ENCODE measurements around the gene GDPD4. TPM values are rescaled to one million over a fixed set of nuclear protein-coding genes. Genes with fewer than 3 reads are reported as not detected.

The GDPD4 gene
- total RNA-seq, 1 experiment from 2014 or later = not detected

GRCh38 chr11:77209663-77210062 lies 91.8 kb downstream of the GDPD4 start:
- H3K27me3 ChIP-seq (ENCODE audit: control insufficient read depth, insufficient read depth, low read length) = no peaks in the 10 kb centered on the region
- H3K36me3 ChIP-seq (replicated peaks; ENCODE audit: control insufficient read depth, insufficient read depth, low read length) = no peaks in the 10 kb centered on the region
- DNase-seq = no peak
- no peak overlapping the region for H3K4me3 ChIP-seq (ENCODE audit: insufficient read depth, low read depth, low read length)

DNA sequence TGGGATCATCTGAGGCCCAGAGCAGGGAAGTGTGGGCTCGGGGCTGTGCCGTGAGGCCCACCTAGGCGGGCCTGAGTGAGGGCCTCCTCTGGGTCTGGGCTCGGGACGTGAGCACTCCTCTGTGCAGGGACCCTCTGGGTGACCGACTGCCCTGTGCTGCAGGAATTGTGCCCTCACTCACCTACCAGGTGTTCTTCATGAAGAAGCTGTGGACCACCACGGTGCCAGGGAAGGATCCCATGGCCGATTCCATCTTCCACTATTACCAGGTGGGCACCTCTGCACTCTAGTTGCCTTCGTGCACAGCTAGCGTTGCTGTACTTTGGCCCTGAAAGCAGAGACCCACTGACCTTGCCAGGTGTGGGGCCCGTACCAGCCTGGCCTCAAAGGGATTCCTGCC lies 93.0 kb downstream of the GDPD4 start:
- no peak for DNase-seq
- H3K27me3 ChIP-seq (ENCODE audit: control insufficient read depth, insufficient read depth, low read length) = no peaks in the 10 kb centered on the region
- no peaks in the 10 kb centered on the region for H3K36me3 ChIP-seq (replicated peaks; ENCODE audit: control insufficient read depth, insufficient read depth, low read length)
- H3K4me3 ChIP-seq (ENCODE audit: insufficient read depth, low read depth, low read length) = no peak overlapping the region

DNA sequence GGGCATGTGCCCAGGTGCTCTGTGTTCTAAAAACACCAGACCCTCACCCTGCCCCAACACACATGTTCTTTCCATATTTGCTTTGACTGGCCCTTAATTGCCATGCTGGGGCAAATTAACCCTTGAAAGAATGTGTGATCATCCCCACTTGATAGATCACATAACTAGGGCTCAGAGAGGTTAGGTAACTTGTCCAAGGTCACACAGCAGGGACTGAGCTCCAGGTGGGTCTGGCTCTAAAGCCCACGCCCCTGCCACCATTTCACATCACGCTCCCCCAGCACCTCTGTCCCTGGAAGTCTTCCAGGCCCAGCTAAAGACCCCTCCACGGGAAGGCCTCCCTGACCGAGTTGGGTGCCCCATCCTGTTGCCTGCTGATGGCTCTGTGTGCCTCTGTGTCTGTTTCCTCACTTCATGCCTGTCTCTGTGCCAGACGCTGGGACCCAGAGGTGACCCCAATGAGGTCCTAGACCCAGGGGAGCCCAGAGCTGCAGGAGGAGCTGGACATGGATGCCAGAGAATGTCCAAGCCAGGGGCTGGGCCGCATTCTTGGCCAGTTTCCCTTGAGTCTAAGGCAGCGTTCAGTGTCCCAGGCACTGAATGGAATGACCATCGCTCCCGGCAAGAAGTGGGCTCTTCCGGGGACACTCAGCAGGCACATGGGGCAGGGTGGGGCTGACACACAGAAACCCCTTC lies 93.7 kb downstream of the GDPD4 start:
- Histone ChIP-seq H3K4me3 (ENCODE audit: insufficient read depth, low read depth, low read length) (no peak overlapping the region), H3K36me3 (replicated peaks; ENCODE audit: control insufficient read depth, insufficient read depth, low read length) (no peaks in the 10 kb centered on the region), H3K27me3 (ENCODE audit: control insufficient read depth, insufficient read depth, low read length) (no peaks in the 10 kb centered on the region)
- DNase-seq = peak; percentile 17

- no peaks in the 10 kb centered on the region for H3K27me3 ChIP-seq (ENCODE audit: control insufficient read depth, insufficient read depth, low read length)
- no peak overlapping the region for H3K4me3 ChIP-seq (ENCODE audit: insufficient read depth, low read depth, low read length)
- no peaks in the 10 kb centered on the region for H3K36me3 ChIP-seq (replicated peaks; ENCODE audit: control insufficient read depth, insufficient read depth, low read length)
- peak; percentile 34 for DNase-seq
These were observed 94.4 kb downstream of the GDPD4 start for GRCh38 chr11:77207019-77207485.

GRCh38 chr11:77206264-77207018 lies 95.0 kb downstream of the GDPD4 start:
- peak; percentile 26 for DNase-seq
- no peaks in the 10 kb centered on the region for H3K27me3 ChIP-seq (ENCODE audit: control insufficient read depth, insufficient read depth, low read length)
- no peak overlapping the region for H3K4me3 ChIP-seq (ENCODE audit: insufficient read depth, low read depth, low read length)
- no peaks in the 10 kb centered on the region for H3K36me3 ChIP-seq (replicated peaks; ENCODE audit: control insufficient read depth, insufficient read depth, low read length)

- peak; percentile 66 for DNase-seq
- Histone ChIP-seq H3K4me3 (ENCODE audit: insufficient read depth, low read depth, low read length) (no peak overlapping the region), H3K27me3 (ENCODE audit: control insufficient read depth, insufficient read depth, low read length) (no peaks in the 10 kb centered on the region), H3K36me3 (replicated peaks; ENCODE audit: control insufficient read depth, insufficient read depth, low read length) (no peaks in the 10 kb centered on the region)
These were observed 95.8 kb downstream of the GDPD4 start for GRCh38 chr11:77205467-77206263.

- DNase-seq = no peak
- Histone ChIP-seq H3K4me3 (ENCODE audit: insufficient read depth, low read depth, low read length) (no peak overlapping the region), H3K36me3 (replicated peaks; ENCODE audit: control insufficient read depth, insufficient read depth, low read length) (no peaks in the 10 kb centered on the region), H3K27me3 (ENCODE audit: control insufficient read depth, insufficient read depth, low read length) (no peaks in the 10 kb centered on the region)
These were observed 96.6 kb downstream of the GDPD4 start for GRCh38 chr11:77204754-77205466.

DNA sequence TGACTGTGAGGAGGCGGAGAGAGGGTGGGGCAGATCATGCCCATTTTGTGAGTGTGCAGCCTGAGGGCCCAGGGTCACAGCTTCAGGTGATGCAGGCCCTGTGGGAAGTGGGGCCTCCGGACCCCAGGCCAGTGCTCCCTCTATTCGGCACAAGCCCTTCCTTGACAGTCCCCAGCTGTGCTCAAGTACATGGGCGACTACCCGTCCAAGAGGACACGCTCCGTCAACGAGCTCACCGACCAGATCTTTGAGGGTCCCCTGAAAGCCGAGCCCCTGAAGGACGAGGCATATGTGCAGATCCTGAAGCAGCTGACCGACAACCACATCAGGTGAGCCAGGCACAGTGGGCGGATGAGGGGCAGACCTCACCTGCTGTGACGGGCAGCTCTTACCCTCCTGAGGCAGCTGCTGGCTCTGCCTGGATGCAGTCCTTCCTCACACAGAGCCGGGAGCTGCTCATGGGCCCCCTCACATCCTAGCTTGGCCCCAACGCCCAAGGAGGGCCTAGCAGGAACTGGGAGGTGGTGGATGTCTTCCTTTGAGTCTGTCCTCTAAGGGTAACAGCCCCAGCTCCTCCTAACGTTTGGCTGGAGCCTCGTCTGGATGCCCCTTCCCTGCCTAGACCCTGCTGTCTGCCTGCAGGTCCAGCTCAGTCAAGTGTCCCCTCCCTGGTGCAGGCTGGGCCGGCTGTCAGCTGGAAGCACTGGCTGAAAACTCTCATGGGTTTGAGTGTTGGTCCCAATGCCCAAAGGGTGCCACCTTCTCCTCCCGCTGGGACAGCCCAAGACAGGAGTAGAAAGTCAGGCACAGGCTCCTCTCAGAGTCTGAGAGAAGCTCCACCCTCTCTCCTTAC lies 97.4 kb downstream of the GDPD4 start:
- peak; percentile 52 for DNase-seq
- H3K27me3 ChIP-seq (ENCODE audit: control insufficient read depth, insufficient read depth, low read length) = no peaks in the 10 kb centered on the region
- no peak overlapping the region for H3K4me3 ChIP-seq (ENCODE audit: insufficient read depth, low read depth, low read length)
- H3K36me3 ChIP-seq (replicated peaks; ENCODE audit: control insufficient read depth, insufficient read depth, low read length) = no peaks in the 10 kb centered on the region

GRCh38 chr11:77202941-77203900 lies 98.3 kb downstream of the GDPD4 start:
- Histone ChIP-seq H3K27me3 (ENCODE audit: control insufficient read depth, insufficient read depth, low read length) (no peaks in the 10 kb centered on the region), H3K36me3 (replicated peaks; ENCODE audit: control insufficient read depth, insufficient read depth, low read length) (no peaks in the 10 kb centered on the region), H3K4me3 (ENCODE audit: insufficient read depth, low read depth, low read length) (no peak overlapping the region)
- no peak for DNase-seq

DNA sequence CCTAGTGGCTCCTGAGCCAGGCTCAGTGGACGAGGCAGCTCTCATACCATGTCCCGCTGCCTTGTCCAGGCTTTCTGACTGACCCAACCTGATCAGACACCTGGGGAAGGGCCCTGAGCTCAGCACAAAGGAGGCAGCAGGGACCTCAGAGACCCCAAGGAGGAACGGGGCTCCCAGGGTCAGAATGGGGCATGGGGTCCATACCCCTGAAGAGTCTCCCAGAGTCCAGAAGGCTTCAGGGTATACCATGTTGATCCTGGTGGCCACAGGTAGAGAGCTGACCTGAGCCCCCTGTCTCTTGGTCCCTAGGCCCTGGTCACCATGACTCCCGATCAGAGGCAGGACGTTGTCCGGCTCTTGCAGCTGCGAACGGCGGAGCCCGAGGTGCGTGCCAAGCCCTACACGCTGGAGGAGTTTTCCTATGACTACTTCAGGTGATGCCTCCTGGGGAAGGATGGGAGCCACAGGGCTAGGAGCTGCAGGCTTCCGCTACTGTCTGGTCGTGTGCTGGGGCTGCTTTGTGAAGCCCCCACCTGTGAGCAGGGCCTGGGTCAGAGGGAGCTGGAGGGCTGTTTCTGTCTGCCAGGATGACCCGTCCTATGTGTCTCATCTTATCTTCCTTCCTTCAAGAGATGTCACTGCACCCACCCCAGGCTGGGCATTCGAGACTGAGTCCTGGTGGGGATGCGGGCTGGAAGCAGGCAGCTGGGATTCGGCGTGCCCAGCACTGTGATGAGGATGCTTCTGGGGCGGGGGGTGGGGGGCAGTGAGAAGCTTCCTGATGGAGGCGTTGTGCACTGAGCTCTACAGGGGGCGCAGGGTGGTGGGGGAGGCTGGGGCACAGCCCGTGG lies 99.3 kb downstream of the GDPD4 start:
- DNase-seq = no peak
- Histone ChIP-seq H3K36me3 (replicated peaks; ENCODE audit: control insufficient read depth, insufficient read depth, low read length) (no peaks in the 10 kb centered on the region), H3K4me3 (ENCODE audit: insufficient read depth, low read depth, low read length) (no peak overlapping the region), H3K27me3 (ENCODE audit: control insufficient read depth, insufficient read depth, low read length) (no peaks in the 10 kb centered on the region)

DNA sequence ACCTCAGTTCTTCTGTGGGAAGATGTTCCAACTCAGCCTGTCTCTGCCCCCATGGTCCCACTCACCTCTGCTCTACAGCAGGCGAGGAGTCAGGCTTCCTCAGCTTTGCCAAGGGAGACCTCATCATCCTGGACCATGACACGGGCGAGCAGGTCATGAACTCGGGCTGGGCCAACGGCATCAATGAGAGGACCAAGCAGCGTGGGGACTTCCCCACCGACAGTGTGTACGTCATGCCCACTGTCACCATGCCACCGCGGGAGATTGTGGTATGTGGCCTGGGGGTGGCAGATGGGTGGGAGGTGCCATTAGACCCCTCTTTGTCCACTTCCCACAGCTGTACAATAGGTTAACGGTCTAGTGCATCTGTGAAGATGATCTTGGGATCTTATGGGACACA lies 100.1 kb downstream of the GDPD4 start:
- Histone ChIP-seq H3K36me3 (replicated peaks; ENCODE audit: control insufficient read depth, insufficient read depth, low read length) (no peaks in the 10 kb centered on the region), H3K4me3 (ENCODE audit: insufficient read depth, low read depth, low read length) (no peak overlapping the region), H3K27me3 (ENCODE audit: control insufficient read depth, insufficient read depth, low read length) (no peaks in the 10 kb centered on the region)
- DNase-seq = no peak

Data from H7 (cell line).